NCI-H2227 (cell line): Measurements from ENCODE around the gene HIF1A.
A peak's percentile ranks its signal among the peaks of the same experiment; 100 is the strongest.
"Not testable (repeated sequence)": the region's sequence is repeated elsewhere in the genome, so short reads cannot be mapped to it uniquely, and the experiment has no call there.

ENCODE experiments used
- DNase-seq: peaks from one replicate; lab custom pipeline; 2025; ENCODE audit not compliant: unreplicated experiment; lab: John Stamatoyannopoulos, UW

Gene HIF1A

GRCh38 chr14:61744238-61744637, 48.9 kb downstream of the HIF1A start:
- no peak for DNase-seq

GRCh38 chr14:61746346-61746745, 51.0 kb downstream of the HIF1A start:
- DNase-seq = not testable (repeated sequence)

- DNase-seq = no peak
These were observed 51.6 kb downstream of the HIF1A start for GRCh38 chr14:61746881-61747280.

- no peak for DNase-seq
These were observed 52.0 kb downstream of the HIF1A start for GRCh38 chr14:61747342-61747741.

- DNase-seq = no peak
These were observed 54.0 kb downstream of the HIF1A start for GRCh38 chr14:61749264-61749663.

GRCh38 chr14:61749867-61750266, 54.6 kb downstream of the HIF1A start:
- DNase-seq = no peak

- DNase-seq = peak; percentile 81
These were observed 55.6 kb downstream of the HIF1A start for GRCh38 chr14:61750708-61751474.

- DNase-seq = no peak
These were observed 56.2 kb downstream of the HIF1A start for GRCh38 chr14:61751475-61751989.

GRCh38 chr14:61752626-61753025, 57.3 kb downstream of the HIF1A start:
- no peak for DNase-seq

- DNase-seq = no peak
These were observed 58.3 kb downstream of the HIF1A start for GRCh38 chr14:61753631-61754030.

GRCh38 chr14:61754627-61755381, 59.5 kb downstream of the HIF1A start:
- DNase-seq = no peak

- DNase-seq = not testable (repeated sequence)
These were observed 60.0 kb downstream of the HIF1A start for GRCh38 chr14:61755382-61755742.

- DNase-seq = no peak
These were observed 60.8 kb downstream of the HIF1A start for GRCh38 chr14:61756135-61756534.

- DNase-seq = no peak
These were observed 64.6 kb downstream of the HIF1A start for GRCh38 chr14:61759878-61760277.

GRCh38 chr14:61761557-61761956, 66.2 kb downstream of the HIF1A start:
- DNase-seq = no peak

GRCh38 chr14:61761959-61762786, 66.9 kb downstream of the HIF1A start, which contains the start of gene SNAPC1:
TSS of gene SNAPC1 (plus strand) at chr14:61762420. CDS start at chr14:61762461, 41 bp downstream.
- DNase-seq = peak; percentile 99

GRCh38 chr14:61764342-61765122, 69.2 kb downstream of the HIF1A start:
- no peak for DNase-seq

- DNase-seq = peak; percentile 50
These were observed 70.1 kb downstream of the HIF1A start for GRCh38 chr14:61765225-61765943.

GRCh38 chr14:61766151-61766550, 70.8 kb downstream of the HIF1A start:
- no peak for DNase-seq

GRCh38 chr14:61768240-61768639, 72.9 kb downstream of the HIF1A start:
- no peak for DNase-seq
